T-helper 2 cell treated with Interferon-gamma antibody and Interleukin-4, amounts not matched to agents 5 μg/mL and 100 μg/mL, for 36 hours (primary cell): ENCODE measurements around the gene INSR.
A peak's percentile ranks its signal among the peaks of the same experiment; 100 is the strongest.

ENCODE experiments used
- DNase-seq: peaks from one replicate; pipeline ENCODE4 v3.0.0; 2021; ENCODE audit warnings: low spot score
- H3K27ac Mint-ChIP-seq: one replicate; pipeline ENCODE4 v1.8.0; 2021; ENCODE audit warnings: mild to moderate bottlenecking, mixed read lengths
- H3K27me3 Mint-ChIP-seq: one replicate; pipeline ENCODE4 v1.8.0; 2021; ENCODE audit warnings: low read depth, mixed read lengths
- H3K36me3 Mint-ChIP-seq: one replicate; pipeline ENCODE4 v1.8.0; 2021; ENCODE audit warnings: low read depth, mixed read lengths
- H3K4me1 Mint-ChIP-seq: one replicate; pipeline ENCODE4 v1.8.0; 2021; ENCODE audit warnings: low read depth, mixed read lengths
- H3K4me3 Mint-ChIP-seq: one replicate; pipeline ENCODE4 v1.8.0; 2022; ENCODE audit warnings: mild to moderate bottlenecking, moderate library complexity, mixed read lengths
- H3K9me3 Mint-ChIP-seq: one replicate; pipeline ENCODE4 v1.8.0; 2021; ENCODE audit warnings: mixed read lengths

The INSR gene

GRCh38 chr19:7195046-7195445, 99.2 kb downstream of the INSR start:
- peaks cover 24% of the 10 kb centered on the region for H3K4me1 Mint-ChIP-seq
- no peaks in the 10 kb centered on the region for H3K9me3 Mint-ChIP-seq
- DNase-seq, result no peak
- no peak overlapping the region for H3K4me3 Mint-ChIP-seq
- peaks cover 25% of the 10 kb centered on the region for H3K27me3 Mint-ChIP-seq
- H3K36me3 Mint-ChIP-seq, result no peaks in the 10 kb centered on the region
- H3K27ac Mint-ChIP-seq, result no peak overlapping the region

- no peak overlapping the region for H3K27ac Mint-ChIP-seq
- no peak overlapping the region for H3K4me3 Mint-ChIP-seq
- H3K9me3 Mint-ChIP-seq, result no peaks in the 10 kb centered on the region
- H3K36me3 Mint-ChIP-seq, result no peaks in the 10 kb centered on the region
- peaks cover 21% of the 10 kb centered on the region for H3K27me3 Mint-ChIP-seq
- no peak for DNase-seq
- peaks cover 24% of the 10 kb centered on the region for H3K4me1 Mint-ChIP-seq
Observed at GRCh38 chr19:7194566-7194965, 99.6 kb downstream of the INSR start.

GRCh38 chr19:7191946-7192691, 102.1 kb downstream of the INSR start:
- Mint-ChIP-seq H3K27me3 (peaks cover 15% of the 10 kb centered on the region), H3K36me3 (no peaks in the 10 kb centered on the region), H3K4me1 (peaks cover 17% of the 10 kb centered on the region), H3K4me3 (peak overlapping the region; percentile 70), H3K27ac (peak overlapping the region; percentile 67), H3K9me3 (no peaks in the 10 kb centered on the region)
- peak; percentile 52 for DNase-seq

- peaks cover 25% of the 10 kb centered on the region for H3K4me1 Mint-ChIP-seq
- H3K4me3 Mint-ChIP-seq, result no peak overlapping the region
- no peak for DNase-seq
- H3K27me3 Mint-ChIP-seq, result peaks cover 5% of the 10 kb centered on the region
- no peaks in the 10 kb centered on the region for H3K9me3 Mint-ChIP-seq
- H3K27ac Mint-ChIP-seq, result no peak overlapping the region
- H3K36me3 Mint-ChIP-seq, result no peaks in the 10 kb centered on the region
Observed at GRCh38 chr19:7188698-7189629, 105.2 kb downstream of the INSR start.

- no peak overlapping the region for H3K4me3 Mint-ChIP-seq
- no peak overlapping the region for H3K27ac Mint-ChIP-seq
- peaks cover 31% of the 10 kb centered on the region for H3K4me1 Mint-ChIP-seq
- H3K27me3 Mint-ChIP-seq, result peaks cover 3% of the 10 kb centered on the region
- H3K36me3 Mint-ChIP-seq, result no peaks in the 10 kb centered on the region
- DNase-seq, result no peak
- no peaks in the 10 kb centered on the region for H3K9me3 Mint-ChIP-seq
Observed at GRCh38 chr19:7187605-7188339, 106.4 kb downstream of the INSR start.

- peaks cover 2% of the 10 kb centered on the region for H3K27me3 Mint-ChIP-seq
- peaks cover 25% of the 10 kb centered on the region for H3K4me1 Mint-ChIP-seq
- DNase-seq, result no peak
- H3K4me3 Mint-ChIP-seq, result no peak overlapping the region
- no peaks in the 10 kb centered on the region for H3K9me3 Mint-ChIP-seq
- H3K36me3 Mint-ChIP-seq, result no peaks in the 10 kb centered on the region
- H3K27ac Mint-ChIP-seq, result no peak overlapping the region
Observed at GRCh38 chr19:7182489-7182888, 111.7 kb downstream of the INSR start.

- no peak for DNase-seq
- H3K27ac Mint-ChIP-seq, result no peak overlapping the region
Observed at GRCh38 chr19:7179917-7180306, 114.3 kb downstream of the INSR start.

GRCh38 chr19:7177926-7178325, 116.3 kb downstream of the INSR start:
- Mint-ChIP-seq H3K27me3 (peaks cover 2% of the 10 kb centered on the region), H3K9me3 (no peaks in the 10 kb centered on the region), H3K4me3 (no peak overlapping the region), H3K36me3 (no peaks in the 10 kb centered on the region), H3K4me1 (peaks cover 9% of the 10 kb centered on the region), H3K27ac (no peak overlapping the region)
- no peak for DNase-seq

More at GRCh38 chr19:7179917-7180306, 114.3 kb downstream of the INSR start:
- Mint-ChIP-seq H3K36me3 (no peaks in the 10 kb centered on the region), H3K27me3 (peaks cover 2% of the 10 kb centered on the region), H3K9me3 (no peaks in the 10 kb centered on the region), H3K4me3 (no peak overlapping the region), H3K4me1 (peaks cover 14% of the 10 kb centered on the region)

GRCh38 chr19:7176792-7177191, 117.4 kb downstream of the INSR start:
- no peak overlapping the region for H3K4me3 Mint-ChIP-seq
- peaks cover 2% of the 10 kb centered on the region for H3K27me3 Mint-ChIP-seq
- no peaks in the 10 kb centered on the region for H3K9me3 Mint-ChIP-seq
- peaks cover 5% of the 10 kb centered on the region for H3K4me1 Mint-ChIP-seq
- H3K36me3 Mint-ChIP-seq, result no peaks in the 10 kb centered on the region
- DNase-seq, result no peak
- H3K27ac Mint-ChIP-seq, result no peak overlapping the region

- Mint-ChIP-seq H3K27me3 (no peaks in the 10 kb centered on the region), H3K27ac (no peak overlapping the region), H3K9me3 (peaks cover 7% of the 10 kb centered on the region), H3K4me3 (no peak overlapping the region), H3K4me1 (no peaks in the 10 kb centered on the region), H3K36me3 (no peaks in the 10 kb centered on the region)
- no peak for DNase-seq
Observed at GRCh38 chr19:7172794-7173193, 121.4 kb downstream of the INSR start.

GRCh38 chr19:7170983-7171382, 123.2 kb downstream of the INSR start:
- Mint-ChIP-seq H3K36me3 (no peaks in the 10 kb centered on the region), H3K27ac (no peak overlapping the region)

GRCh38 chr19:7168941-7169340, 125.3 kb downstream of the INSR start:
- Mint-ChIP-seq H3K27me3 (no peaks in the 10 kb centered on the region), H3K9me3 (peaks cover 7% of the 10 kb centered on the region), H3K27ac (no peak overlapping the region), H3K4me1 (no peaks in the 10 kb centered on the region), H3K36me3 (no peaks in the 10 kb centered on the region), H3K4me3 (no peak overlapping the region)
- DNase-seq, result no peak

More at GRCh38 chr19:7170983-7171382, 123.2 kb downstream of the INSR start:
- H3K4me1 Mint-ChIP-seq, result no peaks in the 10 kb centered on the region
- H3K4me3 Mint-ChIP-seq, result no peak overlapping the region
- DNase-seq, result no peak
- no peaks in the 10 kb centered on the region for H3K27me3 Mint-ChIP-seq
- H3K9me3 Mint-ChIP-seq, result peaks cover 7% of the 10 kb centered on the region

- Mint-ChIP-seq H3K4me3 (no peak overlapping the region), H3K27me3 (no peaks in the 10 kb centered on the region), H3K27ac (no peak overlapping the region), H3K4me1 (no peaks in the 10 kb centered on the region), H3K36me3 (no peaks in the 10 kb centered on the region), H3K9me3 (no peaks in the 10 kb centered on the region)
- no peak for DNase-seq
Observed at GRCh38 chr19:7161292-7161691, 132.9 kb downstream of the INSR start.
